ENCODE results near the gene PNMA8C.

GRCh38 chr19:46427518-46428045 is 1.2 kb downstream of the PNMA8C start:
- TF ChIP-seq TCF12 (IDR thresholded peaks at IDR 0.05; ENCODE audit: low read depth) = no peak
- no peak for TF ChIP-seq EP300 (IDR thresholded peaks at IDR 0.05; ENCODE audit: borderline replicate concordance)
- TF ChIP-seq TAF1 (IDR thresholded peaks at IDR 0.05; ENCODE audit: low read depth) = no peak
- TF ChIP-seq, protein P1, sequence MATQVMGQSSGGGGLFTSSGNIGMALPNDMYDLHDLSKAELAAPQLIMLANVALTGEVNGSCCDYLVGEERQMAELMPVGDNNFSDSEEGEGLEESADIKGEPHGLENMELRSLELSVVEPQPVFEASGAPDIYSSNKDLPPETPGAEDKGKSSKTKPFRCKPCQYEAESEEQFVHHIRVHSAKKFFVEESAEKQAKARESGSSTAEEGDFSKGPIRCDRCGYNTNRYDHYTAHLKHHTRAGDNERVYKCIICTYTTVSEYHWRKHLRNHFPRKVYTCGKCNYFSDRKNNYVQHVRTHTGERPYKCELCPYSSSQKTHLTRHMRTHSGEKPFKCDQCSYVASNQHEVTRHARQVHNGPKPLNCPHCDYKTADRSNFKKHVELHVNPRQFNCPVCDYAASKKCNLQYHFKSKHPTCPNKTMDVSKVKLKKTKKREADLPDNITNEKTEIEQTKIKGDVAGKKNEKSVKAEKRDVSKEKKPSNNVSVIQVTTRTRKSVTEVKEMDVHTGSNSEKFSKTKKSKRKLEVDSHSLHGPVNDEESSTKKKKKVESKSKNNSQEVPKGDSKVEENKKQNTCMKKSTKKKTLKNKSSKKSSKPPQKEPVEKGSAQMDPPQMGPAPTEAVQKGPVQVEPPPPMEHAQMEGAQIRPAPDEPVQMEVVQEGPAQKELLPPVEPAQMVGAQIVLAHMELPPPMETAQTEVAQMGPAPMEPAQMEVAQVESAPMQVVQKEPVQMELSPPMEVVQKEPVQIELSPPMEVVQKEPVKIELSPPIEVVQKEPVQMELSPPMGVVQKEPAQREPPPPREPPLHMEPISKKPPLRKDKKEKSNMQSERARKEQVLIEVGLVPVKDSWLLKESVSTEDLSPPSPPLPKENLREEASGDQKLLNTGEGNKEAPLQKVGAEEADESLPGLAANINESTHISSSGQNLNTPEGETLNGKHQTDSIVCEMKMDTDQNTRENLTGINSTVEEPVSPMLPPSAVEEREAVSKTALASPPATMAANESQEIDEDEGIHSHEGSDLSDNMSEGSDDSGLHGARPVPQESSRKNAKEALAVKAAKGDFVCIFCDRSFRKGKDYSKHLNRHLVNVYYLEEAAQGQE (IDR thresholded peaks at IDR 0.05; ENCODE audit: low read depth) = no peak
- no peak for TF ChIP-seq CREB1 (IDR thresholded peaks at IDR 0.05; ENCODE audit: low read depth)
- no peak for TF ChIP-seq ZBTB7A (IDR thresholded peaks at IDR 0.05; ENCODE audit: low read depth)
- no peak for TF ChIP-seq CEBPB (IDR thresholded peaks at IDR 0.05)
- TF ChIP-seq, protein P2, sequence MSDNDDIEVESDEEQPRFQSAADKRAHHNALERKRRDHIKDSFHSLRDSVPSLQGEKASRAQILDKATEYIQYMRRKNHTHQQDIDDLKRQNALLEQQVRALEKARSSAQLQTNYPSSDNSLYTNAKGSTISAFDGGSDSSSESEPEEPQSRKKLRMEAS (IDR thresholded peaks at IDR 0.05) = no peak
- TF ChIP-seq NFIC (IDR thresholded peaks at IDR 0.05) = no peak
- no peak for TF ChIP-seq RAD21 (IDR thresholded peaks at IDR 0.05; ENCODE audit: low read depth)
- TF ChIP-seq TEAD4 (IDR thresholded peaks at IDR 0.05) = no peak
- no peak for TF ChIP-seq FOXM1 (IDR thresholded peaks at IDR 0.05; ENCODE audit: borderline replicate concordance, low read depth)
- TF ChIP-seq, protein P3, sequence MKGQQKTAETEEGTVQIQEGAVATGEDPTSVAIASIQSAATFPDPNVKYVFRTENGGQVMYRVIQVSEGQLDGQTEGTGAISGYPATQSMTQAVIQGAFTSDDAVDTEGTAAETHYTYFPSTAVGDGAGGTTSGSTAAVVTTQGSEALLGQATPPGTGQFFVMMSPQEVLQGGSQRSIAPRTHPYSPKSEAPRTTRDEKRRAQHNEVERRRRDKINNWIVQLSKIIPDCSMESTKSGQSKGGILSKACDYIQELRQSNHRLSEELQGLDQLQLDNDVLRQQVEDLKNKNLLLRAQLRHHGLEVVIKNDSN (IDR thresholded peaks at IDR 0.05) = no peak

All from Ishikawa (cell line).